ENCODE measurements around the gene HDAC2. TPM values are rescaled to one million over a fixed set of nuclear protein-coding genes. Genes with fewer than 3 reads are reported as not detected.

Gene HDAC2
- total RNA-seq, 4 donors from 2014 or later: 40.2 to 66.6 (median 60.7) TPM

DNA sequence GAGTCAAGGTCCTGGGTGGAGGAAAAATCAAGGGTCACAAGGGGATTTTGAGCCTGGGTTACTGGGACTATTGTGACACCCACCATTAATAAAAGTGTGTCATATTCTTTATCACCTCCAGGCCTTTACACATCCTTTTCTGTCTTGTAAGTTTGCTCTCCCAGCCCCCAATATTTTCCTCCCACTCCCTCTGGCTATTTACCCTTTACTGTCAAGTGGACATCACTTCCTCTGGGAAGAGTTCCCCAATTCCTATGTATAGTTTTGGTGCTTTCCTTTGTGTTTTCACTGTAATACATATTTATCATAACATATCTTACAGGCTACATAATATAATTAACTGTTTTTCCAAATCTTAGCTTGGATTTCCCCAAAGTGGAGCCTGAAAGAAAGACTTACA is 77.5 kb downstream of the HDAC2 start:
- no peaks in the 10 kb centered on the region for H3K4me1 ChIP-seq
- no peak overlapping the region for H3K27ac ChIP-seq
- H3K4me3 ChIP-seq: no peak overlapping the region
- intact Hi-C loops (cut with DNase I): no loop called here
- TF ChIP-seq, protein P1, sequence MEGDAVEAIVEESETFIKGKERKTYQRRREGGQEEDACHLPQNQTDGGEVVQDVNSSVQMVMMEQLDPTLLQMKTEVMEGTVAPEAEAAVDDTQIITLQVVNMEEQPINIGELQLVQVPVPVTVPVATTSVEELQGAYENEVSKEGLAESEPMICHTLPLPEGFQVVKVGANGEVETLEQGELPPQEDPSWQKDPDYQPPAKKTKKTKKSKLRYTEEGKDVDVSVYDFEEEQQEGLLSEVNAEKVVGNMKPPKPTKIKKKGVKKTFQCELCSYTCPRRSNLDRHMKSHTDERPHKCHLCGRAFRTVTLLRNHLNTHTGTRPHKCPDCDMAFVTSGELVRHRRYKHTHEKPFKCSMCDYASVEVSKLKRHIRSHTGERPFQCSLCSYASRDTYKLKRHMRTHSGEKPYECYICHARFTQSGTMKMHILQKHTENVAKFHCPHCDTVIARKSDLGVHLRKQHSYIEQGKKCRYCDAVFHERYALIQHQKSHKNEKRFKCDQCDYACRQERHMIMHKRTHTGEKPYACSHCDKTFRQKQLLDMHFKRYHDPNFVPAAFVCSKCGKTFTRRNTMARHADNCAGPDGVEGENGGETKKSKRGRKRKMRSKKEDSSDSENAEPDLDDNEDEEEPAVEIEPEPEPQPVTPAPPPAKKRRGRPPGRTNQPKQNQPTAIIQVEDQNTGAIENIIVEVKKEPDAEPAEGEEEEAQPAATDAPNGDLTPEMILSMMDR (IDR thresholded peaks at IDR 0.05): no peak
- no peak for TF ChIP-seq POLR2A (IDR thresholded peaks at IDR 0.05)
- no peak for DNase-seq
- H3K27me3 ChIP-seq: no peaks in the 10 kb centered on the region
- peaks cover 0 to 9% (median 8%) of the 10 kb centered on the region in 3 donors for H3K9me3 ChIP-seq
- H3K36me3 ChIP-seq: no peaks in the 10 kb centered on the region

DNA sequence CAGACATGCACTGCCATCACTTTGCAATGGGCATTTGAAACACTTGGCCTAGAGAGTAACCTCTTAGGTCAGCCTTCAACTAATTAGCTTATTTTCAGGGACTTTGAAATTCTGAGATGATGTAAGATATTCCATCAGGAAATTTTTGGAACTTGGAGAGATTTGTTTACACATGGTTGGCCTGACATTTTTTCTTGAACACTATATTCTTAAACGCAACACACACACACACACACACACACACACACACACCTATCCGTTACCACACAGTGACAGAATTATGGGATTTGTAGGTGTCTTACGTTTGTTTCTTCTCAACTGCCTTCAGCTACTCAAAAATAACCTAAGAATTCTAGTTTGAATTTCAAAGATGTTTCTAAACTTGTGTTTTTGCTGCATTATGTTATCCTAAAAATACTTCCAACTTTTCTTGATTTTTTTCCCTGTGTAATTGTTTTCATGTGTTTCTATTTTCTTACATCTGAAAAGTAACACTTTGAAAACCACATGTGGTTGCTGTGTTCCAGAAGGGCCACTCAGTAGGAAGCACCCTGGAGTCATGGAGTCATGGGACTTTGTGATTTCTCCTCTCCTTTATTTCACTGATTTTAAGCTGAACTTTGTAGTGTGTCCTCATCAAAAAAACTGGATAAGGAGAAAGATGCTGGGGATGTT is 81.9 kb downstream of the HDAC2 start:
- Histone ChIP-seq H3K9me3 (peaks cover 0 to 9% (median 8%) of the 10 kb centered on the region in 3 donors), H3K4me1 (no peaks in the 10 kb centered on the region), H3K27me3 (no peaks in the 10 kb centered on the region), H3K4me3 (no peak overlapping the region), H3K36me3 (no peaks in the 10 kb centered on the region), H3K27ac (no peak overlapping the region)
- no peak for DNase-seq
- TF ChIP-seq, protein P1 (IDR thresholded peaks at IDR 0.05): no peak
- no peak for TF ChIP-seq POLR2A (IDR thresholded peaks at IDR 0.05)
- intact Hi-C loops (cut with DNase I): no loop called here
- 80 to 89% methylated on average over 3 of the region's 3 CpGs for WGBS, 2 donors

DNA sequence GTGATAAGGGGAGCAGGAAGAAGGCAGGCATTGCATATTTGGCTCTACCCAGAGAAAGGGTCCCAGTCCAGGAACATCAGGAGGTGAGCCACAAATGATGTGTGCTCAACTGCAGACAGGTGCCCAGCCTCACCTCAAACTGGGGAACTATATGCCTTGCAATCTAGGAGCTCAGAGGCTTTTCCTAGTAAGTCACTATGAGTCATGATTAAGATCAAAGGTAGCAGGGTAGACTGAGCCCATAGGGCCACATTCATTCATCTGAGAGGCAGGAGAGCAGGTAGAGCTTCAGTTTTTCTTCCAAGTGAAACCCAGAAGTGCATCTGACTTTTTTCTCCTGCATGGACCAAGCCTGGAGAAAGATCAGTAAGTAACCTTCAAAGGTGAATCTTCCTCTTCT is 82.5 kb downstream of the HDAC2 start:
- Histone ChIP-seq H3K4me1 (no peaks in the 10 kb centered on the region), H3K9me3 (peaks cover 0 to 9% (median 8%) of the 10 kb centered on the region in 3 donors), H3K4me3 (no peak overlapping the region), H3K36me3 (no peaks in the 10 kb centered on the region), H3K27ac (no peak overlapping the region), H3K27me3 (no peaks in the 10 kb centered on the region)
- intact Hi-C loops (cut with DNase I): no loop called here
- DNase-seq: no peak
- TF ChIP-seq POLR2A (IDR thresholded peaks at IDR 0.05): no peak

DNA sequence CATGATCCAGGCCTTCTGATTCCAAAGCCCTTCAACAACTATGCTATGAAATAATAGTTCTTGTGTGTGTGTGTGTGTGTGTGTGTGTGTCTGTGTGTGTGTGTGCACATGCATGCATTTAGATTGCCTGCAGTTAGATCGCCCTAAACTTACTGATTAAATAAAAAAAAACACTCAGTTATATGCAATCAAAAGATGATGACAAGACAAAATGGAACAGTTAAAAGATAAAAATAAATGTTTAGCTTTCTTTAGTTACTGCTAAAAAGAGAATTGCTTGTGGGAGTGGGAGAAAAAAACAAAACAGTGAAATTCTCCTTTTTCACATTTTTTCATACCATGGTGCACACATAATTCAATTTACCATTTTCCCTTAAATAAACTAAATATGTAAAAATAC is 84.4 kb downstream of the HDAC2 start:
- peaks cover 0 to 2% (median 0%) of the 10 kb centered on the region in 3 donors for H3K9me3 ChIP-seq
- no peak for DNase-seq
- no peaks in the 10 kb centered on the region for H3K27me3 ChIP-seq
- H3K27ac ChIP-seq: no peak overlapping the region
- WGBS, 2 donors: 81 to 93% methylated on average over 1 of the region's 1 CpG
- intact Hi-C loops (cut with DNase I): no loop called here
- H3K4me3 ChIP-seq: no peak overlapping the region
- peaks cover 0 to 6% (median 0%) of the 10 kb centered on the region in 3 donors for H3K4me1 ChIP-seq
- TF ChIP-seq POLR2A (IDR thresholded peaks at IDR 0.05): no peak
- TF ChIP-seq, protein P1 (IDR thresholded peaks at IDR 0.05): no peak
- H3K36me3 ChIP-seq: no peaks in the 10 kb centered on the region

DNA sequence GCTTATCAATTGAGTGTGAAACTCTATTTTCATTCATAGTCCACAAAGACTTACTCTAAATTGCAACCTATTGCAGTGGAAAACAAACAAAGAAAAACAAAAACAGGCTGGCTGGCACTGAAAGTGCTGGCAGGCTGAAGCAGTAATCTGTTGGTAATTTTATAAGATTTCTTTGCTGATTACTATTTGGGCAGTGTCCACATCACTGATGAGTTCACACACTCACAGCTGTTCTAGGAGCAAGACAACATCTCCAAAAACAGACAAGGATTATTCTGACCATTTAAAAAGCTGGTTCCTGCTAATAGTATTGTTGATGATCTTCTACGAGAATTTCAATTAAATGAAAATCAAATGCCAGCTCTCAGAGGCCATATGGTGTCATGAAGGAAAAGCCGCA is 86.9 kb downstream of the HDAC2 start:
- Histone ChIP-seq H3K27me3 (no peaks in the 10 kb centered on the region), H3K9me3 (no peaks in the 10 kb centered on the region), H3K4me3 (no peak overlapping the region), H3K4me1 (peaks cover 0 to 14% (median 0%) of the 10 kb centered on the region in 3 donors), H3K27ac (no peak overlapping the region), H3K36me3 (no peaks in the 10 kb centered on the region)
- no peak for DNase-seq
- intact Hi-C loops (cut with DNase I): no loop called here
- TF ChIP-seq, protein P1 (IDR thresholded peaks at IDR 0.05): no peak
- TF ChIP-seq POLR2A (IDR thresholded peaks at IDR 0.05): no peak
- WGBS, 2 donors: 89 to 100% methylated on average over 2 of the region's 2 CpGs

Other genes with a start within 250 kb of the HDAC2 start
- gene MARCKS, start 113.8 kb downstream of the HDAC2 start, total RNA-seq: 10 to 100 TPM; 51.5 to 91.3 (median 56.8) TPM

Measured in esophagus squamous epithelium (tissue), 5 donors.